ENCODE results near the gene BCAS3.

DNA sequence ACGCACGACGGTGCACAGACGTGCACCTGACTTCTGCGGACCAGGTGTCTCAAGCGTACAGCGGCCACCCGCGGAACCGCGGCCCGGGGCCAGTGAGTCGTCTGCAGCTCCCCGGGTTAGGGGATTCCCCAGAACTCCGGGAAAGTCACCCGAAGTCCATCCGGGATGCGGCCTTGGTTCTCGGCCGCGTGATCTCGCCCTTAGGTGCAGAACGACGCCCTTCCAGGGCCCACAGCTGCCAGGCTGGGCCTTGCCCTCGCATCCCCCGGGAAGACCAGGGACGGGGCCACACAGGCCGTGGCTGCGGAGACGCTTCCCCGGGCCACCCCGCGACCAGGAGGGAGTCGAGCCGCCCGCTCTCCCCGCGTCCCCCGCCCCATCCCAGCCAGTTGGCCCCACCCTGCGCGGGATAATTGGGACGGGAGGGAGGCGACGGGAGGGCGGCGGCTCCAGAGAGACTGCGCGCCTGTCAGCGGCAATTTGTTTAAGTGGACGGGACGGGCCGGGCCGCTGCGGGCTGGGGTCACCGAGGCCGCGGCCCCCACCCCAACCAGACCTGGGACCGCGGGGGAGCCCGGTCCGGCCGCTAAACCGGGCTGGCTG, 718.4 kb downstream of the BCAS3 start:
- no peak for TF ChIP-seq GATA3 (IDR thresholded peaks at IDR 0.05; ENCODE audit: low read depth, low read length)
- TF ChIP-seq GATA2 (IDR thresholded peaks at IDR 0.05; ENCODE audit: low read depth, low read length) = no peak

Data from SH-SY5Y (cell line).